Measurements from ENCODE around the gene PIAS1. TPM values are rescaled to one million over a fixed set of nuclear protein-coding genes. Genes with fewer than 3 reads are reported as not detected.

PIAS1 gene
- total and polyA plus RNA-seq, 9 of the 15 experiments (the other 6 are each of a cell fraction or from before 2014, with no cell fraction given): 18.0 to 59.1 (median 28.5) TPM

DNA sequence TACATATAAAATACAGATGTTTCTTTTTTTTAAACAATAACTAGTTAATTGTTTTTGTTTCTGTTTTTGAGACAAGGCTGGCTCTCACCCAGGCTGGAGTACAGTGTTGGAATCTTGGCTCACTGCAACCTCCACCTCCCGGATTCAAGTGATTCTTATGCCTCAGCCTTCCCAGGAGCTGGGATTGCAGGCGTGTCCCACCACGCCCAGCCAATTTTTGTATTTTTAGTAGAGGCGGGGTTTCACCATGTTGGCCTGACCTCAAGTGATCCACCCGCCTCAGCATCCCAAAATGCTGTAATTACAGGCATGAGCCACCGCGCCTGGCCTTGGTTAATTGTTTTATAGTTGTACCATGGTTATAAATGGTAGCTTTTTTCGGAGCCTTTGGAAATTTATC lies 72.3 kb downstream of the PIAS1 start (continued):
- TF ChIP-seq, protein P1, sequence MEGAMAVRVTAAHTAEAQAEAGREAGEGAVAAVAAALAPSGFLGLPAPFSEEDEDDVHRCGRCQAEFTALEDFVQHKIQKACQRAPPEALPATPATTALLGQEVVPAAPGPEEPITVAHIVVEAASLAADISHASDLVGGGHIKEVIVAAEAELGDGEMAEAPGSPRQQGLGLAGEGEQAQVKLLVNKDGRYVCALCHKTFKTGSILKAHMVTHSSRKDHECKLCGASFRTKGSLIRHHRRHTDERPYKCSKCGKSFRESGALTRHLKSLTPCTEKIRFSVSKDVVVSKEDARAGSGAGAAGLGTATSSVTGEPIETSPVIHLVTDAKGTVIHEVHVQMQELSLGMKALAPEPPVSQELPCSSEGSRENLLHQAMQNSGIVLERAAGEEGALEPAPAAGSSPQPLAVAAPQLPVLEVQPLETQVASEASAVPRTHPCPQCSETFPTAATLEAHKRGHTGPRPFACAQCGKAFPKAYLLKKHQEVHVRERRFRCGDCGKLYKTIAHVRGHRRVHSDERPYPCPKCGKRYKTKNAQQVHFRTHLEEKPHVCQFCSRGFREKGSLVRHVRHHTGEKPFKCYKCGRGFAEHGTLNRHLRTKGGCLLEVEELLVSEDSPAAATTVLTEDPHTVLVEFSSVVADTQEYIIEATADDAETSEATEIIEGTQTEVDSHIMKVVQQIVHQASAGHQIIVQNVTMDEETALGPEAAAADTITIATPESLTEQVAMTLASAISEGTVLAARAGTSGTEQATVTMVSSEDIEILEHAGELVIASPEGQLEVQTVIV (CRISPR knock-in tag; IDR thresholded peaks at IDR 0.05; ENCODE audit: borderline replicate concordance): no peak
- TF ChIP-seq, protein P2, sequence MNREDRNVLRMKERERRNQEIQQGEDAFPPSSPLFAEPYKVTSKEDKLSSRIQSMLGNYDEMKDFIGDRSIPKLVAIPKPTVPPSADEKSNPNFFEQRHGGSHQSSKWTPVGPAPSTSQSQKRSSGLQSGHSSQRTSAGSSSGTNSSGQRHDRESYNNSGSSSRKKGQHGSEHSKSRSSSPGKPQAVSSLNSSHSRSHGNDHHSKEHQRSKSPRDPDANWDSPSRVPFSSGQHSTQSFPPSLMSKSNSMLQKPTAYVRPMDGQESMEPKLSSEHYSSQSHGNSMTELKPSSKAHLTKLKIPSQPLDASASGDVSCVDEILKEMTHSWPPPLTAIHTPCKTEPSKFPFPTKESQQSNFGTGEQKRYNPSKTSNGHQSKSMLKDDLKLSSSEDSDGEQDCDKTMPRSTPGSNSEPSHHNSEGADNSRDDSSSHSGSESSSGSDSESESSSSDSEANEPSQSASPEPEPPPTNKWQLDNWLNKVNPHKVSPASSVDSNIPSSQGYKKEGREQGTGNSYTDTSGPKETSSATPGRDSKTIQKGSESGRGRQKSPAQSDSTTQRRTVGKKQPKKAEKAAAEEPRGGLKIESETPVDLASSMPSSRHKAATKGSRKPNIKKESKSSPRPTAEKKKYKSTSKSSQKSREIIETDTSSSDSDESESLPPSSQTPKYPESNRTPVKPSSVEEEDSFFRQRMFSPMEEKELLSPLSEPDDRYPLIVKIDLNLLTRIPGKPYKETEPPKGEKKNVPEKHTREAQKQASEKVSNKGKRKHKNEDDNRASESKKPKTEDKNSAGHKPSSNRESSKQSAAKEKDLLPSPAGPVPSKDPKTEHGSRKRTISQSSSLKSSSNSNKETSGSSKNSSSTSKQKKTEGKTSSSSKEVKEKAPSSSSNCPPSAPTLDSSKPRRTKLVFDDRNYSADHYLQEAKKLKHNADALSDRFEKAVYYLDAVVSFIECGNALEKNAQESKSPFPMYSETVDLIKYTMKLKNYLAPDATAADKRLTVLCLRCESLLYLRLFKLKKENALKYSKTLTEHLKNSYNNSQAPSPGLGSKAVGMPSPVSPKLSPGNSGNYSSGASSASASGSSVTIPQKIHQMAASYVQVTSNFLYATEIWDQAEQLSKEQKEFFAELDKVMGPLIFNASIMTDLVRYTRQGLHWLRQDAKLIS (CRISPR knock-in tag; IDR thresholded peaks at IDR 0.05): no peak
- TF ChIP-seq ZNF766 (CRISPR knock-in tag; conservative IDR thresholded peaks at IDR 0.05) (no peak), ZFPM2 (CRISPR knock-in tag; IDR thresholded peaks at IDR 0.05) (no peak), ZC3H4 (CRISPR knock-in tag; IDR thresholded peaks at IDR 0.05; ENCODE audit: borderline replicate concordance) (no peak), MTA1 (IDR thresholded peaks at IDR 0.05; ENCODE audit: borderline replicate concordance) (no peak), KDM4B (IDR thresholded peaks at IDR 0.05; ENCODE audit: borderline replicate concordance in 2 of 2, low read depth in 1 of 2) (no peak)
- TF ChIP-seq, protein P3, sequence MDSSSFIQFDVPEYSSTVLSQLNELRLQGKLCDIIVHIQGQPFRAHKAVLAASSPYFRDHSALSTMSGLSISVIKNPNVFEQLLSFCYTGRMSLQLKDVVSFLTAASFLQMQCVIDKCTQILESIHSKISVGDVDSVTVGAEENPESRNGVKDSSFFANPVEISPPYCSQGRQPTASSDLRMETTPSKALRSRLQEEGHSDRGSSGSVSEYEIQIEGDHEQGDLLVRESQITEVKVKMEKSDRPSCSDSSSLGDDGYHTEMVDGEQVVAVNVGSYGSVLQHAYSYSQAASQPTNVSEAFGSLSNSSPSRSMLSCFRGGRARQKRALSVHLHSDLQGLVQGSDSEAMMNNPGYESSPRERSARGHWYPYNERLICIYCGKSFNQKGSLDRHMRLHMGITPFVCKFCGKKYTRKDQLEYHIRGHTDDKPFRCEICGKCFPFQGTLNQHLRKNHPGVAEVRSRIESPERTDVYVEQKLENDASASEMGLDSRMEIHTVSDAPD (CRISPR knock-in tag; IDR thresholded peaks at IDR 0.05): no peak
- TF ChIP-seq, protein P4, sequence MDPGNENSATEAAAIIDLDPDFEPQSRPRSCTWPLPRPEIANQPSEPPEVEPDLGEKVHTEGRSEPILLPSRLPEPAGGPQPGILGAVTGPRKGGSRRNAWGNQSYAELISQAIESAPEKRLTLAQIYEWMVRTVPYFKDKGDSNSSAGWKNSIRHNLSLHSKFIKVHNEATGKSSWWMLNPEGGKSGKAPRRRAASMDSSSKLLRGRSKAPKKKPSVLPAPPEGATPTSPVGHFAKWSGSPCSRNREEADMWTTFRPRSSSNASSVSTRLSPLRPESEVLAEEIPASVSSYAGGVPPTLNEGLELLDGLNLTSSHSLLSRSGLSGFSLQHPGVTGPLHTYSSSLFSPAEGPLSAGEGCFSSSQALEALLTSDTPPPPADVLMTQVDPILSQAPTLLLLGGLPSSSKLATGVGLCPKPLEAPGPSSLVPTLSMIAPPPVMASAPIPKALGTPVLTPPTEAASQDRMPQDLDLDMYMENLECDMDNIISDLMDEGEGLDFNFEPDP (CRISPR knock-in tag; IDR thresholded peaks at IDR 0.05): no peak

All from K562 (cell line).